HepG2 (cell line): ENCODE measurements around the gene GBX1.

Experiments
- GATAD1 ChIP-seq: IDR thresholded peaks from 2 replicates; pipeline ENCODE4 v1.6.1; 2016; ENCODE audit warnings: missing genetic modification reagents, missing compliant biosample characterization
- KLF6 ChIP-seq: IDR thresholded peaks from 2 replicates; pipeline ENCODE4 v1.8.0; 2016; ENCODE audit warnings: missing biosample characterization, missing genetic modification reagents
- MLX ChIP-seq: IDR thresholded peaks from 2 replicates; pipeline ENCODE4 v1.6.1; 2016
- ZBTB1 ChIP-seq: sonication (generic); formaldehyde crosslinking; IDR thresholded peaks from 2 replicates; pipeline ENCODE4 v1.4.0; 2020; ENCODE audit warnings: missing genetic modification reagents, borderline replicate concordance
- ZNF143 ChIP-seq: sonication (generic); formaldehyde crosslinking; IDR thresholded peaks from 2 replicates; pipeline ENCODE4 v1.4.0; 2020; ENCODE audit warnings: missing genetic modification reagents

GRCh38 chr7:151176401-151176800 is 8.9 kb upstream of the GBX1 start:
- TF ChIP-seq KLF6 (CRISPR knock-in tag) (no peak), GATAD1 (CRISPR knock-in tag) (no peak), ZNF143 (CRISPR knock-in tag) (no peak), ZBTB1 (CRISPR knock-in tag) (no peak), MLX (no peak)
